HepG2 (cell line): ENCODE measurements around the gene SMARCC1. TPM values are rescaled to one million over a fixed set of nuclear protein-coding genes. Genes with fewer than 3 reads are reported as not detected.

ENCODE experiments used
- ATF1 ChIP-seq: IDR thresholded peaks from 2 replicates; pipeline ENCODE4 v1.6.1; 2016; ENCODE audit warnings: mild to moderate bottlenecking, control low read depth
- ATRX ChIP-seq: sonication (generic); formaldehyde crosslinking; IDR thresholded peaks from 2 replicates; pipeline ENCODE4 v1.4.0; 2020; ENCODE audit warnings: missing genetic modification reagents, borderline replicate concordance
- CEBPG ChIP-seq: IDR thresholded peaks from 2 replicates; pipeline ENCODE4 v1.6.1; 2016
- FOXA1 ChIP-seq, 2 experiments: fragments of 450-650 bp in 1 of 2; sonication (generic) in 1 of 2; formaldehyde crosslinking in 1 of 2; IDR thresholded peaks; 2 replicates each; pipeline versions ENCODE4 v1.4.0 to v1.6.1; 2016 to 2020; ENCODE audit warnings: missing genetic modification reagents in 1 of 2
- GABPA ChIP-seq, 2 experiments: IDR thresholded peaks; 2 replicates each; pipeline ENCODE4 v1.6.1; 2011 to 2016; ENCODE audit warnings: low read depth in 2 of 2, low read length in 1 of 2, missing biosample characterization in 1 of 2, missing genetic modification characterization in 1 of 2
- HDAC6 ChIP-seq: fragments of 200-600 bp; sonication (generic); IDR thresholded peaks from 2 replicates; pipeline ENCODE4 v1.7.0; 2017; ENCODE audit warnings: mild to moderate bottlenecking, antibody characterized with exemption, low read length, low read depth
- MIER3 ChIP-seq: IDR thresholded peaks from 2 replicates; pipeline ENCODE4 v1.6.1; 2016; ENCODE audit warnings: missing compliant biosample characterization, borderline replicate concordance
- NKX3-1 ChIP-seq: sonication (generic); formaldehyde crosslinking; IDR thresholded peaks from 2 replicates; pipeline ENCODE4 v1.5.0; 2020; ENCODE audit warnings: missing genetic modification reagents
- ONECUT2 ChIP-seq: sonication (generic); formaldehyde crosslinking; IDR thresholded peaks from 2 replicates; pipeline ENCODE4 v1.4.0; 2020; ENCODE audit warnings: missing genetic modification reagents
- RORA ChIP-seq: sonication (generic); formaldehyde crosslinking; IDR thresholded peaks from 2 replicates; pipeline ENCODE4 v1.5.0; 2020; ENCODE audit warnings: mild to moderate bottlenecking, missing genetic modification reagents, moderate library complexity
- SNAPC2 ChIP-seq: sonication (generic); formaldehyde crosslinking; IDR thresholded peaks from 2 replicates; pipeline ENCODE4 v1.8.1; 2022; ENCODE audit warnings: mild to moderate bottlenecking, missing genetic modification reagents
- SUZ12 ChIP-seq: fragments of 150-350 bp; IDR thresholded peaks from 2 replicates; pipeline ENCODE4 v1.6.1; 2014; ENCODE audit warnings: low read depth, low read length
- ZMYM3 ChIP-seq: sonication (generic); formaldehyde crosslinking; IDR thresholded peaks from 2 replicates; pipeline ENCODE4 v1.5.1; 2020; ENCODE audit warnings: mild to moderate bottlenecking, missing genetic modification reagents
- ZNF253 ChIP-seq: sonication (generic); formaldehyde crosslinking; IDR thresholded peaks from 2 replicates; pipeline ENCODE4 v1.8.0; 2022; ENCODE audit warnings: mild to moderate bottlenecking, missing genetic modification reagents, borderline replicate concordance
- ZNF382 ChIP-seq: sonication (generic); formaldehyde crosslinking; IDR thresholded peaks from 2 replicates; pipeline ENCODE4 v1.5.0; 2020; ENCODE audit warnings: missing genetic modification reagents, mild to moderate bottlenecking, borderline replicate concordance
- ZNF552 ChIP-seq: sonication (generic); formaldehyde crosslinking; IDR thresholded peaks from 2 replicates; pipeline ENCODE4 v1.9.0; 2022; ENCODE audit warnings: missing genetic modification reagents, mild to moderate bottlenecking, borderline replicate concordance
- ZNF570 ChIP-seq: sonication (generic); formaldehyde crosslinking; IDR thresholded peaks from 2 replicates; pipeline ENCODE4 v1.4.0; 2020; ENCODE audit warnings: mild to moderate bottlenecking, missing genetic modification reagents, borderline replicate concordance
- ZNF674 ChIP-seq: sonication (generic); formaldehyde crosslinking; IDR thresholded peaks from 2 replicates; pipeline ENCODE4 v1.5.0; 2020; ENCODE audit warnings: low read depth, mild to moderate bottlenecking, missing genetic modification reagents
- polyA plus RNA-seq, 8 experiments: library from polyadenylated mRNA; depleted of rRNA in 3 of 8; stranded (reverse) in 7 of 8; unstranded in 1 of 8; fragments of >200 nt; fragmentation: Illumina TruSeq in 4 of 8; extraction: Trizol in 4 of 8; gene quantifications; 2 replicates each; pipeline versions ENCODE4 v1.2.1 to v1.2.3, GENCODE V29; 2011 to 2016; ENCODE audit warnings: low read depth in 4 of 8, missing spikeins in 1 of 8, mixed read lengths in 1 of 8; ENCODE audit not compliant: insufficient read depth in 1 of 8
- total RNA-seq, 5 experiments: library from RNA; depleted of rRNA; stranded (reverse); fragments of >200 nt; fragmentation: Illumina TruSeq; extraction: Trizol; gene quantifications; 2 replicates each; pipeline ENCODE4 v1.2.3, GENCODE V29; 2016; ENCODE audit warnings: low read depth in 1 of 5
- TF ChIP-seq, protein P1 (sequence below): sonication (generic); formaldehyde crosslinking; IDR thresholded peaks from 2 replicates; pipeline ENCODE4 v1.5.0; 2020; ENCODE audit warnings: missing genetic modification reagents
- TF ChIP-seq, protein P2 (sequence below): sonication (generic); formaldehyde crosslinking; IDR thresholded peaks from 2 replicates; pipeline ENCODE4 v1.4.0; 2020; ENCODE audit warnings: missing genetic modification reagents
- TF ChIP-seq, protein P3 (sequence below): sonication (generic); formaldehyde crosslinking; IDR thresholded peaks from 2 replicates; pipeline ENCODE4 v1.8.0; 2023; ENCODE audit warnings: mild to moderate bottlenecking, missing genetic modification reagents
- TF ChIP-seq, protein P4 (sequence below): sonication (generic); formaldehyde crosslinking; IDR thresholded peaks from 2 replicates; pipeline ENCODE4 v1.5.0; 2020; ENCODE audit warnings: mild to moderate bottlenecking, missing genetic modification reagents

SMARCC1 gene
- total and polyA plus RNA-seq, 2 of the 13 experiments (the other 11 are each of a cell fraction or from before 2014, with no cell fraction given): 47.9 to 58.4 TPM

DNA sequence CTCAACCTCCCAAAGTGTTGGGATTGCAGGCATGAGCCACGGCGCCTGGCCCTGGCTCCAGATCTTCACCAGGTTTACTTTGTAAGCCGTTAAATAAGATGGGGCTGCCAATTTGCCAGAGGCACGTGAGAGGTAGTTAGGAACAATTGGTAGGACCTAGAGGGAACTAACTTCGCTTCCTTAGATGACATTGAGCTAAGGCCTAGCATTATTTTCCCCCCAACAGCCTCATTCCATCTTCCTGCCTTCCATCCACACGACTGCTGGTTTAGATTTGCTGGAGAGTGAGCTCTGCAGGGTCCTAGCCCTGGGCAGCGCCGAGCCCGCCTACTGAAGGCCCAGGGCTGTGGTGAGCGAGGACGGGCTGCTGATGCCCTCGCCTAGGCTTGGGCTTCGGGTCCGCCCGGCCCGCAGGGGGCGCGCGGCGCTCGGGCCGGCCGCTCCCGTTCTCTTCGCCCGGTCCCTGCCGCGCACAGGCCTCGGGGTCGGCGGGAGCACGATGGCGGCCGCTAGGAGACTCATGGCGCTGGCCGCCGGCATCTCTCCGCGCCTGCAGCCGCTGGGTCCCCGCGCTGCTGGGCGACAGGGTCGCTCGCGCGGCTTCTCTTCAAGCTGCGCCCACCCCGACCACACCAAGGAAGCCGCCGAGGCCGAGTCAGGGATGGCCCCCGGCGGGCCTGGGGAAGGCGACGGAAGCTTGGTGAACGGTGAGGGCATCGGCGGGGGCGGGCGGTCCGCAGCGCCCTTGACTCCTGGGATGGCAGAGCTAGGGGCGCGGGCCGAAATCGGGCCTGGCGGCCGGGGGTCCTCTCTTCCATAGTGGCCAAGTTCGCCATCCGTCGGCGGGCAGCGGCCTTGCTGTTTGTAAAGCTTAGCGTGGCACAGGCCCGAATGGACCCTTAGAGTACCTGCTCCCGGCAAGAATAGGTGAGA, 43.1 kb upstream of the SMARCC1 start (continued):
- no peak for TF ChIP-seq ONECUT2 (CRISPR knock-in tag)
- 0 out of 2 replicates have a peak, but pooled peaks have one; percentile 75 for TF ChIP-seq ZNF570 (CRISPR knock-in tag)
- TF ChIP-seq, protein P1, sequence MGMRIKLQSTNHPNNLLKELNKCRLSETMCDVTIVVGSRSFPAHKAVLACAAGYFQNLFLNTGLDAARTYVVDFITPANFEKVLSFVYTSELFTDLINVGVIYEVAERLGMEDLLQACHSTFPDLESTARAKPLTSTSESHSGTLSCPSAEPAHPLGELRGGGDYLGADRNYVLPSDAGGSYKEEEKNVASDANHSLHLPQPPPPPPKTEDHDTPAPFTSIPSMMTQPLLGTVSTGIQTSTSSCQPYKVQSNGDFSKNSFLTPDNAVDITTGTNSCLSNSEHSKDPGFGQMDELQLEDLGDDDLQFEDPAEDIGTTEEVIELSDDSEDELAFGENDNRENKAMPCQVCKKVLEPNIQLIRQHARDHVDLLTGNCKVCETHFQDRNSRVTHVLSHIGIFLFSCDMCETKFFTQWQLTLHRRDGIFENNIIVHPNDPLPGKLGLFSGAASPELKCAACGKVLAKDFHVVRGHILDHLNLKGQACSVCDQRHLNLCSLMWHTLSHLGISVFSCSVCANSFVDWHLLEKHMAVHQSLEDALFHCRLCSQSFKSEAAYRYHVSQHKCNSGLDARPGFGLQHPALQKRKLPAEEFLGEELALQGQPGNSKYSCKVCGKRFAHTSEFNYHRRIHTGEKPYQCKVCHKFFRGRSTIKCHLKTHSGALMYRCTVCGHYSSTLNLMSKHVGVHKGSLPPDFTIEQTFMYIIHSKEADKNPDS (CRISPR knock-in tag): no peak
- TF ChIP-seq ZNF674 (CRISPR knock-in tag): no peak
- TF ChIP-seq, protein P2, sequence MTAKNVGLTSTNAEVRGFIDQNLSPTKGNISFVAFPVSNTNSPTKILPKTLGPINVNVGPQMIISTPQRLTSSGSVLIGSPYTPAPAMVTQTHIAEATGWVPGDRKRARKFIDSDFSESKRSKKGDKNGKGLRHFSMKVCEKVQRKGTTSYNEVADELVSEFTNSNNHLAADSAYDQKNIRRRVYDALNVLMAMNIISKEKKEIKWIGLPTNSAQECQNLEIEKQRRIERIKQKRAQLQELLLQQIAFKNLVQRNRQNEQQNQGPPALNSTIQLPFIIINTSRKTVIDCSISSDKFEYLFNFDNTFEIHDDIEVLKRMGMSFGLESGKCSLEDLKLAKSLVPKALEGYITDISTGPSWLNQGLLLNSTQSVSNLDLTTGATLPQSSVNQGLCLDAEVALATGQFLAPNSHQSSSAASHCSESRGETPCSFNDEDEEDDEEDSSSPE (CRISPR knock-in tag): peak; percentile 82
- TF ChIP-seq FOXA1 (IDR thresholded peaks at IDR 0.05): no peak
- TF ChIP-seq FOXA1 (CRISPR knock-in tag; IDR thresholded peaks at IDR 0.05): no peak
- no peak for TF ChIP-seq RORA (CRISPR knock-in tag)
- TF ChIP-seq ZMYM3 (CRISPR knock-in tag): no peak; the same call in 1 of the 2 replicates
- TF ChIP-seq ZNF552 (CRISPR knock-in tag): no peak
- TF ChIP-seq HDAC6: no peak
- TF ChIP-seq, protein P3, sequence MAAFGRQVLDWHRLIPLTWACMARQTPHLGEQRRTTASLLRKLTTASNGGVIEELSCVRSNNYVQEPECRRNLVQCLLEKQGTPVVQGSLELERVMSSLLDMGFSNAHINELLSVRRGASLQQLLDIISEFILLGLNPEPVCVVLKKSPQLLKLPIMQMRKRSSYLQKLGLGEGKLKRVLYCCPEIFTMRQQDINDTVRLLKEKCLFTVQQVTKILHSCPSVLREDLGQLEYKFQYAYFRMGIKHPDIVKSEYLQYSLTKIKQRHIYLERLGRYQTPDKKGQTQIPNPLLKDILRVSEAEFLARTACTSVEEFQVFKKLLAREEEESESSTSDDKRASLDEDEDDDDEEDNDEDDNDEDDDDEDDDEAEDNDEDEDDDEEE: peak; percentile 44; the same call in 1 of the 2 replicates
- no peak for TF ChIP-seq CEBPG
- no peak for TF ChIP-seq GABPA (IDR thresholded peaks at IDR 0.05; ENCODE audit: low read depth, low read length)
- no peak for TF ChIP-seq GABPA (CRISPR knock-in tag; IDR thresholded peaks at IDR 0.05; ENCODE audit: low read depth)
- no peak for TF ChIP-seq MIER3 (CRISPR knock-in tag)
- no peak for TF ChIP-seq ATRX (CRISPR knock-in tag)
- no peak for TF ChIP-seq SUZ12
- TF ChIP-seq ZNF382: no peak
- TF ChIP-seq ATF1 (CRISPR knock-in tag): no peak
- TF ChIP-seq, protein P4, sequence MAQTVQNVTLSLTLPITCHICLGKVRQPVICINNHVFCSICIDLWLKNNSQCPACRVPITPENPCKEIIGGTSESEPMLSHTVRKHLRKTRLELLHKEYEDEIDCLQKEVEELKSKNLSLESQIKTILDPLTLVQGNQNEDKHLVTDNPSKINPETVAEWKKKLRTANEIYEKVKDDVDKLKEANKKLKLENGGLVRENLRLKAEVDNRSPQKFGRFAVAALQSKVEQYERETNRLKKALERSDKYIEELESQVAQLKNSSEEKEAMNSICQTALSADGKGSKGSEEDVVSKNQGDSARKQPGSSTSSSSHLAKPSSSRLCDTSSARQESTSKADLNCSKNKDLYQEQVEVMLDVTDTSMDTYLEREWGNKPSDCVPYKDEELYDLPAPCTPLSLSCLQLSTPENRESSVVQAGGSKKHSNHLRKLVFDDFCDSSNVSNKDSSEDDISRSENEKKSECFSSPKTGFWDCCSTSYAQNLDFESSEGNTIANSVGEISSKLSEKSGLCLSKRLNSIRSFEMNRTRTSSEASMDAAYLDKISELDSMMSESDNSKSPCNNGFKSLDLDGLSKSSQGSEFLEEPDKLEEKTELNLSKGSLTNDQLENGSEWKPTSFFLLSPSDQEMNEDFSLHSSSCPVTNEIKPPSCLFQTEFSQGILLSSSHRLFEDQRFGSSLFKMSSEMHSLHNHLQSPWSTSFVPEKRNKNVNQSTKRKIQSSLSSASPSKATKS (CRISPR knock-in tag): no peak
- TF ChIP-seq ZNF253 (CRISPR knock-in tag): peak; percentile 90
- TF ChIP-seq NKX3-1: peak; percentile 40; the same call in 1 of the 2 replicates
- TF ChIP-seq SNAPC2 (CRISPR knock-in tag): 0 out of 2 replicates have a peak, but pooled peaks have one; percentile 59
